H7 (cell line): Measurements from ENCODE around the gene ARL8B. TPM values are rescaled to one million over a fixed set of nuclear protein-coding genes. Genes with fewer than 3 reads are reported as not detected.

Experiments used
- DNase-seq: peaks from one replicate; pipeline ENCODE4 v3.0.0; 2012
- H3K27me3 ChIP-seq: 2 replicates; pipeline ENCODE4 v1.6.0; 2011; ENCODE audit warnings: mild to moderate bottlenecking, low read length; ENCODE audit not compliant: control insufficient read depth, insufficient read depth
- H3K36me3 ChIP-seq: replicated peaks from 2 replicates; pipeline ENCODE4 v1.5.1; 2011; ENCODE audit warnings: low read length; ENCODE audit not compliant: control insufficient read depth, insufficient read depth
- H3K4me3 ChIP-seq: 2 replicates; pipeline ENCODE4 v1.5.1; 2011; ENCODE audit warnings: low read depth, mild to moderate bottlenecking, control low read depth, low read length, moderate library complexity; ENCODE audit not compliant: insufficient read depth
- total RNA-seq: library from RNA; depleted of rRNA; stranded (reverse); fragments of >200 nt; shearing (Covaris generic); gene quantifications from 2 replicates; pipeline ENCODE4 v1.2.3, GENCODE V29; 2014; rRNA removed

Gene ARL8B
- total RNA-seq, 1 experiment from 2014 or later, result 30.7 TPM

GRCh38 chr3:5214352-5214751 is 92.3 kb downstream of the ARL8B start:
- no peak for DNase-seq
- Histone ChIP-seq H3K36me3 (peaks cover 26% of the 10 kb centered on the region), H3K4me3 (no peak overlapping the region), H3K27me3 (no peaks in the 10 kb centered on the region)

DNA sequence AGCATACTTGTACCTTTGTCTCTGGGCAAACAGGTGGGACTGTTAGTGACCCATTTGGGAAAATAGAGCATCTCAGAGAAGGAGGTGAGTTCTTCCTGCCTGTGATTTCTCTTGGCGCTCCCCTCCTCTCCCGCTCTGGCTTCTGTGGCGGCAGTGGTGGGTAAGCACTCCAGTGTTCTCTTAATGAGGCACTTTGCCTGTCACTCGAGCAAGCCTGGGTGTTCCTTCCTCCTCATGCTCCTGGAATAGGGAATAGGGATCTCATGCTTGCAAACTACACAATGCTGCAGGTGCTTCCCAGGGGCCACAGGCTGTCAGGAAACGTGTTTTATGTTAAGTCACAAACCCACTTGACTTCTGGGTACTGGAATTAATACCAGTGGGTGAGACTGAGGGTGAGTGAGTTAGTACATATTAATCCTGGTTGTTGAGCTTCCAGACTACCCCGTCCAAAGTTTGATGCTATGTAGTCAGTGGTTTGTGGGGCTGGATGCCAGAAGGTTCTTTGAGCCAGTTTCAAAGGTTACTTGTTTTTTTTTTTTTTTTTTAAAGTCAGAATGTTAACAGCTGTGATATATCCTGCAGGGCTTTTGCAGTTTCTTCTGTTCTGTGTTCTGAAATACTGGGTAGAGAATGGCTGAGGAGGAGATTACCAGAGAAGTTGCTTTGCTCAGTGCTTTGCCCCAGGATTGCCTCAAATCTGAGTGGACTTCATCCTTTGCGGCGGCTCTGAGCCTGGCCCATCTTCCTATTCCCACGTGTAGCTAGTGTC is 95.9 kb downstream of the ARL8B start:
- DNase-seq, result no peak
- H3K27me3 ChIP-seq, result no peaks in the 10 kb centered on the region
- H3K4me3 ChIP-seq, result no peak overlapping the region
- peaks cover 13% of the 10 kb centered on the region for H3K36me3 ChIP-seq

DNA sequence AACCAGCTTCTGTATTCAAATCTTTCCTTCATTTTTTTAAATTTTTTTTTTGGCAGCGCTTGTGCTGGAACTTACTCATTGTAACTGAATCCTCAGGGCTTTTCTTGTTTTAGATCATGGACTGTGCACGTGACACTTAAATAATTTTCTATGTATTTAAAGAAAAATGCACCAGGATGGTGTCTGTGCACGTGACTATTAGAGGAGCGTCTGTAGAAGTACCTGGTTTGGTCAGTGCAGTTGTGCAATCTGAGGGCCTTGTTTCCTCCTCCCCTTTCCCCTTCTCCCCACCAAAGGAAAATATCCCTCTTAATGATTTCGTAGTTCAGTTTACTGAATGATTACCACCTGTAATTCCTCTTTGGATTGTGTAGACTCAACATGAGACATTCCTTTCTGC is 96.7 kb downstream of the ARL8B start:
- Histone ChIP-seq H3K27me3 (no peaks in the 10 kb centered on the region), H3K4me3 (no peak overlapping the region), H3K36me3 (peaks cover 13% of the 10 kb centered on the region)
- DNase-seq, result peak; percentile 32

- Histone ChIP-seq H3K27me3 (no peaks in the 10 kb centered on the region), H3K36me3 (peaks cover 9% of the 10 kb centered on the region), H3K4me3 (no peak overlapping the region)
- peak; percentile 55 for DNase-seq
These were observed 97.1 kb downstream of the ARL8B start for GRCh38 chr3:5219216-5219615.

DNA sequence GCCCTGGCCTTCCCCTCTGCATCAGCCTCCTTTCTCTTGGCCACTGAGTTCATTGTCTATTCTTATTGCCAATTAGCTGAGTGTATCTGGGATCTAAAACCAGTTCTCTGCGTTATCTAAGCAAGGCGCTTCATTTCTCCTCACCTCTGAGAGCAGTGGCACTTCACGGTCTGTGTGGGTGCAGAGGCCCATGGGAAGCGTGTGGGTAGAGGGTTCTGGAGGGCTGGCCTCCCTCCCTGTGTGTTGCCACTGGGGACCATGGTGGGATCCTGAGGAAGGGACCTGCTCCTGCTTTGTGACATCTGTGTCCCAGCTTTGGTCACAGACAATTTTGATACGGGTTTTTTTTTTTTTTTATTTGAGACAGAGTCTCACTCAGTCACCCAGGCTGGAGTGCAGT is 98.1 kb downstream of the ARL8B start:
- no peak overlapping the region for H3K4me3 ChIP-seq
- H3K27me3 ChIP-seq, result no peaks in the 10 kb centered on the region
- DNase-seq, result no peak
- peaks cover 8% of the 10 kb centered on the region for H3K36me3 ChIP-seq

DNA sequence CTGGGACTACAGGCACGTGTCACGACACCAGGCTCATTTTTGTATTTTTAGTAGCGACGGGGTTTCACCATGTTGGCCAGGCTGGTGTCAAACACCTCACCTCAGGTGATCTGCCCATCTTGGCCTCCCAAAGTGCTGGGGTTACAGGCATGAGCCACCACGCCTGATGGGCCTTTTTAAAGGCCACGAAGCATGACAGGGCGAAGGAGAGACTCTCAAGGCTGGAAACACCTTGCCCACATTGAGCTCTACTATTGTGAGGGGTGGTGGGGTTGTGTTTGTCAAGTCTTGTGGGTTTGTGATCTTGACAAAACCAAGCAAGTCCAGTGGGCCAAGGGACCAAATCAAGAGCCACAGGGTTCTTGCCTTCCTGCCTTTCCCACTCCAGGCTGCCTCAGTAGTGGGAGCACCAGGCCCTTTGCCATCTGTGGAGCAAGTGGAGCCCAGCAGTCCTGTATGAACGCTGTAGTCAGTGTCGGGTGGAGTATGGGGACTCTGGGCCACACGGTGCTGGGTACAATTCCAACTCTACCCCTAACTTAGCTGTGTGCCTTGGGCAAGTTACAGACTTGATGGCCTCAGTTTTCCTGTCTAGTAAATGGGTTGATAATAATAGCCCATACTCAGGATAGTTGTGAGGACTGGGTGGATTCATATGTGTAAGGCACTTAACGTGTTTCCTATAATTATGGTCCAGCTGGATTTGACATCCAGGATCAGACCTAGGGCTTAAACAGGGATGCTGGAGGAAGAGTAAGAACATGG is 98.8 kb downstream of the ARL8B start:
- peaks cover 4% of the 10 kb centered on the region for H3K36me3 ChIP-seq
- no peak overlapping the region for H3K4me3 ChIP-seq
- no peaks in the 10 kb centered on the region for H3K27me3 ChIP-seq
- no peak for DNase-seq

GRCh38 chr3:5221701-5222100 is 99.6 kb downstream of the ARL8B start:
- Histone ChIP-seq H3K4me3 (no peak overlapping the region), H3K36me3 (peaks cover under 1% of the 10 kb centered on the region; the same call in 1 of the 2 replicates), H3K27me3 (no peaks in the 10 kb centered on the region)
- no peak for DNase-seq

DNA sequence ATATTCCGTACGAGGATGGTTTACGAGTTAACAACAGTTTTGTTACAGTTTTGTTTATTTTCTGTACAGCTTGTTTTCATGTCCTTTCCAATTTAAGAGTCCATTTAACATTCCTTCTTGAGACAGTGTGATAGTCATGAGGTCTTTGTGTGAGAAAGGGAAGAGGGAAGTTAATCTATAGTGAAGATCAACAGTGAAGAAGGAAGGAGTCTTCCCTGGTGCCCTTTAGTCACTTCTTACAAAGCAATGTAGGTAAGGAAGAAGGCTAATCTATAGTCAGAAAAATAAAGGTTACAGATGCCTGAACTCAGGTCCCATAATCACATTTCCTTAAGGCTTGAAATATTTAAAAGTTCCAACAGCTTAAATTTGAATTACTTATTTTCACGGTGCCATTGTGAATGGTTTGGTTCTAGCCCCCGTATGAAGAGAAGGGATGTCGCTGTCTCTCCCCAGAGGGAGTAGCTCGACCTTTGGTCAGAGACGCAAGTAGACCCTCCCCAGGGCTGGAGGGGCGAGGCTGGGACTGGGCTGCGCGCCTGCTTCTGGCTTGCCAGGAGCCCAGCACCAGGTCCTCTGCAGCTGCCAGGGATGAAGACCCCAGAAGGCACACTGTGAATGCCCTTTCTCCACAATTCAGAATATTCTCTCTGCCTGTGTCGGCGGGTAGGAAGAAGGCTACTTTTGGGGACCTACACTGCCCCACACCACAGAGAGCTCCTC is 100.4 kb downstream of the ARL8B start:
- DNase-seq, result no peak
- Histone ChIP-seq H3K36me3 (no peaks in the 10 kb centered on the region; the same call in 1 of the 2 replicates), H3K4me3 (no peak overlapping the region), H3K27me3 (no peaks in the 10 kb centered on the region)

DNA sequence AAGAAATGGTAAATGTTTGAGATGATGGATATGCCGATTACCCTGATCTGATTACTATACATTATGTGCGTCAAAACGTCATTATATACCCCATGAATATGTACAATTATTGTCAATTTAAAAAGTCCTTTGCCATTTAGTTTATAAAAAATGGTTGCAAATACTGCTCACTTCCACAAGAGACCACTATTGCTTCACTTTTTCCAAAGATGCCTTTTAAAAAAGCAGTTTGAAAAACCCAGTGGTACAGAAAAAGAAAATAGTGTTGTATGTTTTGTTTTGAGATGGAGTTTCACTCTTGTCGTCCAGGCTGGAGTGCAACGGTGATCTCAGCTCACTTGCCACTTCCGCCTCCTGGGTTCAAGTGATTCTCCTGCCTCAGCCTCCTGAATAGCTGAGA is 104.7 kb downstream of the ARL8B start:
- H3K4me3 ChIP-seq, result no peak overlapping the region
- no peaks in the 10 kb centered on the region for H3K27me3 ChIP-seq
- no peaks in the 10 kb centered on the region for H3K36me3 ChIP-seq
- no peak for DNase-seq

GRCh38 chr3:5227812-5228211 is 105.7 kb downstream of the ARL8B start:
- no peaks in the 10 kb centered on the region for H3K36me3 ChIP-seq
- DNase-seq, result no peak
- no peak overlapping the region for H3K4me3 ChIP-seq
- H3K27me3 ChIP-seq, result no peaks in the 10 kb centered on the region

GRCh38 chr3:5229414-5229813 is 107.3 kb downstream of the ARL8B start:
- Histone ChIP-seq H3K36me3 (no peaks in the 10 kb centered on the region), H3K4me3 (no peak overlapping the region), H3K27me3 (no peaks in the 10 kb centered on the region)
- DNase-seq, result no peak

Other genes starting within 250 kb of the ARL8B start
- 6.7 and 7.4 TPM in 2 replicates for gene BHLHE40, start 142.9 kb upstream of the ARL8B start, total RNA-seq
- 12.6 and 13.2 TPM in 2 replicates for gene EDEM1, start 65.4 kb downstream of the ARL8B start, total RNA-seq